Measurements from ENCODE around the gene CWC15. TPM values are rescaled to one million over a fixed set of nuclear protein-coding genes. Genes with fewer than 3 reads are reported as not detected.

Gene CWC15
- total RNA-seq, 1 donor from 2014 or later = 69.2 TPM

DNA sequence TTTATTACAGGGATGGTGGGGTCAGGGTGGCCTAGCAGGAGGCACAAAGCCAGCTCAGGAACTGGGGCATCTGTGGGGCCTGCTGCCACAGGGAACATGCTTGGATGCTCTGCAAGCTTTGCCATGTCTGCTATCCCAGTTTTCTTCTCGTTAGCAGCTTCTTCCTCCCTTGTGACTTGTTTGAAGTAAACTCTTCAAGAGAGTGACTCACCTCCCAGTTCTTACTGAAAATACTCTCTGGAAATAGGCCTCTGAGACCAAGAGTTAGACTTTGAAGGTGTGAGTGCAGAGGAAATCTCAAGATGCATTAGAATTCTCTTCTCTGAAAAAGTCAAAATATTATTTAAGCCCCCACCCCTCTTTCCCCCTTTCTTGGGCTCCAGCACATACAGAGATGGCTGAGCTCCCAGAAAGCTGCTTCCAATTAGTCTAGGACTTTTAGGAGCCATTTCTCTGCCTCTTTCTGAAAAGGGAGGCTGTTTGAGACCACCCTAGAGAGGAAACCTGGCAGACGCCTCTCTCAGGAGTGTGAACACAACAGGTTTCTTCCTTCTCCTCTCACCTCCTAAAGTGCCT lies 15.1 kb downstream of the CWC15 start:
- no peak overlapping the region for H3K4me3 Mint-ChIP-seq
- peaks cover 42% of the 10 kb centered on the region for H3K36me3 Mint-ChIP-seq (ENCODE audit: low read depth)
- DNase-seq (no peak), ATAC-seq (ENCODE audit: low read depth) (no peak)
- ChIA-PET POLR2A (no interaction called here), CTCF (no interaction called here)
- H3K27ac Mint-ChIP-seq = no peak overlapping the region
- intact Hi-C loops (cut with micrococcal nuclease) = no loop called here
- no peaks in the 10 kb centered on the region for H3K27me3 Mint-ChIP-seq
- no peak for TF ChIP-seq CTCF (IDR thresholded peaks at IDR 0.05)
- H3K9me3 Mint-ChIP-seq = no peaks in the 10 kb centered on the region
- no peaks in the 10 kb centered on the region for H3K4me1 Mint-ChIP-seq

GRCh38 chr11:94956963-94957362 lies 16.4 kb downstream of the CWC15 start:
- no peak for TF ChIP-seq CTCF (IDR thresholded peaks at IDR 0.05)
- H3K4me3 Mint-ChIP-seq = no peak overlapping the region
- CTCF ChIA-PET = no interaction called here
- DNase-seq (no peak), ATAC-seq (ENCODE audit: low read depth) (no peak)
- H3K27me3 Mint-ChIP-seq = no peaks in the 10 kb centered on the region
- H3K9me3 Mint-ChIP-seq = no peaks in the 10 kb centered on the region
- peaks cover 32% of the 10 kb centered on the region for H3K36me3 Mint-ChIP-seq (ENCODE audit: low read depth)
- H3K27ac Mint-ChIP-seq = no peak overlapping the region
- POLR2A ChIA-PET = no interaction called here
- no peaks in the 10 kb centered on the region for H3K4me1 Mint-ChIP-seq
- intact Hi-C loops (cut with micrococcal nuclease) = no loop called here

GRCh38 chr11:94954753-94955152 lies 18.6 kb downstream of the CWC15 start:
- peaks cover 15% of the 10 kb centered on the region for H3K36me3 Mint-ChIP-seq (ENCODE audit: low read depth)
- intact Hi-C loops (cut with micrococcal nuclease) = no loop called here
- H3K27ac Mint-ChIP-seq = no peak overlapping the region
- peaks cover 2% of the 10 kb centered on the region for H3K27me3 Mint-ChIP-seq
- POLR2A ChIA-PET = no interaction called here
- H3K4me1 Mint-ChIP-seq = no peaks in the 10 kb centered on the region
- CTCF ChIA-PET = no interaction called here
- no peak overlapping the region for H3K4me3 Mint-ChIP-seq
- TF ChIP-seq CTCF (IDR thresholded peaks at IDR 0.05) = no peak
- DNase-seq (no peak), ATAC-seq (ENCODE audit: low read depth) (no peak)
- H3K9me3 Mint-ChIP-seq = no peaks in the 10 kb centered on the region

DNA sequence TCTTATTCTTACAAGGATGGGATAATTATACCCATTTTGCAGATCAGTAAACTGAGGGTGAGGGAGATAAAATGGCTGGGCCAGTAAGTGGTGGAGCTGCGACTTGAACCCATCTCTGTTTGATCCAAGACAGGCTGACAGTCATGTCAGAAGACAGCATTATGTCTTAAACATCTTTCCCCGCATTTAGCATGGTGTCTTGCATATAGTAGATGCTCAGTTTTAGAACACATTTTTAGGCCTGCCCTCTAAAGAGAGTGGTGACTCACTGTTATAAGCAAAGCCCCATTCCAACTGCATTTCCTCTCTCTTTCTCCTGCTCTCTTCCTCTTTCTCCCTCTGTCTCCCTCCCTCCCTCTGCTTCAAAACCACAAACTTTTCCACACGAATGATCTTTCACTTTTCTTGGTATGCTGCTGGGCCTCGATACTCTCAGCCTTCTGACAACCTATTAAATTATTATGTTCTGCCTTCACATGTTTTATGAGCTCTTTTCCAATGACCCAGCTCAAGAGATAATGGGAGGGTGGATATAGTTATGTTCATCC lies 25.2 kb downstream of the CWC15 start:
- peaks cover 5% of the 10 kb centered on the region for H3K4me1 Mint-ChIP-seq
- DNase-seq (no peak), ATAC-seq (ENCODE audit: low read depth) (no peak)
- H3K4me3 Mint-ChIP-seq = no peak overlapping the region
- H3K36me3 Mint-ChIP-seq (ENCODE audit: low read depth) = no peaks in the 10 kb centered on the region
- ChIA-PET CTCF (no interaction called here), POLR2A (no interaction called here)
- peaks cover 6% of the 10 kb centered on the region for H3K27me3 Mint-ChIP-seq
- intact Hi-C loops (cut with micrococcal nuclease) = no loop called here
- H3K9me3 Mint-ChIP-seq = no peaks in the 10 kb centered on the region
- H3K27ac Mint-ChIP-seq = no peak overlapping the region
- no peak for TF ChIP-seq CTCF (IDR thresholded peaks at IDR 0.05)

GRCh38 chr11:94946812-94947211 lies 26.5 kb downstream of the CWC15 start:
- ATAC-seq (ENCODE audit: low read depth) (no peak), DNase-seq (no peak)
- H3K27ac Mint-ChIP-seq = no peak overlapping the region
- H3K36me3 Mint-ChIP-seq (ENCODE audit: low read depth) = no peaks in the 10 kb centered on the region
- ChIA-PET POLR2A (no interaction called here), CTCF (no interaction called here)
- TF ChIP-seq CTCF (IDR thresholded peaks at IDR 0.05) = no peak
- H3K4me1 Mint-ChIP-seq = peaks cover 5% of the 10 kb centered on the region
- intact Hi-C loops (cut with micrococcal nuclease) = no loop called here
- H3K27me3 Mint-ChIP-seq = peaks cover 7% of the 10 kb centered on the region
- H3K9me3 Mint-ChIP-seq = no peaks in the 10 kb centered on the region
- no peak overlapping the region for H3K4me3 Mint-ChIP-seq
